Measurements from ENCODE around the gene TYW3. TPM values are rescaled to one million over a fixed set of nuclear protein-coding genes. Genes with fewer than 3 reads are reported as not detected.

TYW3 gene
- total RNA-seq, 1 experiment from 2014 or later, result 33.0 TPM

DNA sequence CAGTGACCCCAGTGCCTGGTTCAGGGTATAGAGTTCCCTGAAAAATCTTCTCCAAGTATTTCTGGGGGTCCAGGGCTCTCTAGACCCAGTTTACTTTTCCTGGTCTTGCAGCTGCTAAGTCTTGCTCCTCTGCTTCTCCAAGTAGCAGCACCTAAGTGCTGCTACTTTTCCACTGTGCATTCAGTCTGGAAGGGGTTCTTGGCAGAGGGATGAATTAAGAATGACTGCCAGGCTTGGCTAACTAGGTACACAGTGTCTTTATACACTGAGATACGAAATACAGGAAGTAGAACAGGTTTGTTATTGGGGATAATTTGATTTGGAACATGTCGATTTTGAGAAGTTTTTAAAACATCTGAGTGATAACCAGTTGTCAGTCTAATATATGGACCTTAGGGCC lies 35.1 kb upstream of the TYW3 start:
- H3K4me3 ChIP-seq (ENCODE audit: low read length), result no peak overlapping the region
- no peak for DNase-seq
- H3K36me3 ChIP-seq (ENCODE audit: insufficient read depth, low read length), result no peaks in the 10 kb centered on the region; the same call in 1 of the 2 replicates
- H3K4me2 ChIP-seq (ENCODE audit: low read depth, low read length, poor library complexity, severe bottlenecking), result no peak overlapping the region
- H3K27ac ChIP-seq (ENCODE audit: low read length), result no peak overlapping the region
- H3K79me2 ChIP-seq (ENCODE audit: low read length), result no peaks in the 10 kb centered on the region
- H3K9me3 ChIP-seq (ENCODE audit: low read length), result no peaks in the 10 kb centered on the region
- no peaks in the 10 kb centered on the region for H4K20me1 ChIP-seq (ENCODE audit: insufficient read depth, low read depth, low read length)
- H3K4me1 ChIP-seq (ENCODE audit: low read length), result peaks cover 10% of the 10 kb centered on the region
- H3K27me3 ChIP-seq (ENCODE audit: low read length), result no peaks in the 10 kb centered on the region
- no peaks in the 10 kb centered on the region for H3K9me2 ChIP-seq (replicated peaks; ENCODE audit: insufficient read depth, low read length)
- H3K9ac ChIP-seq (ENCODE audit: low read length), result no peak overlapping the region
- H2AFZ ChIP-seq (ENCODE audit: low read length), result no peak overlapping the region

DNA sequence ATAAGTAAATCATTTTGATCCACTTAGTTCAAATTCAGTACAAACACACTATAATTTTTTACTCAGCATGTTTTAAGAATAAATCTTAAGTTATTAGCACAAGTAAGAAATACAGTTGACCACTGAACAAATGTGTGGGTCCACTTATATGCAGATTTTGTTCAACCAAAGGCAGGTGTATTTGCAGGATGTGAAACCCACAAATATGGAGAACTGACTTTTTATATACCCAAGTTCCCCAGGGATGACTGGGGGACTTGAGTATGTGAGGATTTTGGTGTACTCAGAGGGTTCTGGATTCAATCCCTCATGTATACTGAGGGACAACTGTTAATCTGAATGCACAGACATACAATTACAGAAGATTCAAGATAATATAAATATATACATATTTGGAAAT lies 33.6 kb upstream of the TYW3 start:
- Histone ChIP-seq H3K36me3 (ENCODE audit: insufficient read depth, low read length) (peaks cover 10% of the 10 kb centered on the region; the same call in 1 of the 2 replicates), H3K4me1 (ENCODE audit: low read length) (peaks cover 10% of the 10 kb centered on the region), H3K9me3 (ENCODE audit: low read length) (no peaks in the 10 kb centered on the region), H4K20me1 (ENCODE audit: insufficient read depth, low read depth, low read length) (no peaks in the 10 kb centered on the region), H3K27ac (ENCODE audit: low read length) (no peak overlapping the region), H3K4me2 (ENCODE audit: low read depth, low read length, poor library complexity, severe bottlenecking) (no peak overlapping the region), H3K9ac (ENCODE audit: low read length) (no peak overlapping the region), H3K27me3 (ENCODE audit: low read length) (no peaks in the 10 kb centered on the region), H3K4me3 (ENCODE audit: low read length) (no peak overlapping the region), H2AFZ (ENCODE audit: low read length) (no peak overlapping the region), H3K79me2 (ENCODE audit: low read length) (no peaks in the 10 kb centered on the region), H3K9me2 (replicated peaks; ENCODE audit: insufficient read depth, low read length) (no peaks in the 10 kb centered on the region)
- DNase-seq, result no peak

DNA sequence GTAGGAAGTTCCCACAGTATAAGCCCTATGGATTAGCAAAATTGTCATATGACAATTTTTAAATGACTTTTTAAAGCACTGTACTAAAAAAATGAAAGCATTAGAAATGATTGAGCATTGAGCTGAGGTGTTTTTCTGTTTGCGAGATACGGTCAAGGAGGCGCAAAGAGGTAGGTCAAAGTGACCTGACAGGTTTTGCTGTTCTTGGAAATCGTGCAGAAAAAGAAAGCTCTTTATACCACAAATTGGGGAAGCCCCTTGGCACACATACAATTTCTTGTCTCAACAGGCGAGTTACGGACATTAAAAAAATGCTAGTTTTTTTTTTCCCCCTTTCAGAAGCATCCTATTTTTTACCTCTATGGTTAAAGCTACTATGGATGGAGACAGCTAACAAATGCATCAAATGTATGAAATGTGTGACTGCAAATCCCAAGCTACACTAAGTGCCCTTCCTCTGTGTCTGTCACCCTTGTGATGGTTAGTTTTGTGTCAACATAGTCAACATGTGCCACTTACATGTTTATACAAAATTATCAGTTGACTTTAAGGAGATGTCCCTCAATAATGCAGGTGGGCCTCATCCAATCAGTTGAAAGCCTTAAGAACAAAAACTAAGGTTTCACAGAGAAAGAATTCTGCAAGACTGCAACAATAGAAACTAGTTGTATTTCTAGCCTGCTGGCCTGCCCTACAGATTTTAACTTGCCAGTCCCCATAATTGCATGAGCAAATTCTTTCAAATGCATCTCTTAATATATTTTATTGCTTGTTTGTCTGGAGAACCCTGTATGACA lies 29.4 kb upstream of the TYW3 start:
- Histone ChIP-seq H3K4me1 (ENCODE audit: low read length) (peaks cover 3% of the 10 kb centered on the region), H4K20me1 (ENCODE audit: insufficient read depth, low read depth, low read length) (no peaks in the 10 kb centered on the region), H3K27me3 (ENCODE audit: low read length) (no peaks in the 10 kb centered on the region), H2AFZ (ENCODE audit: low read length) (no peak overlapping the region), H3K9me2 (replicated peaks; ENCODE audit: insufficient read depth, low read length) (no peaks in the 10 kb centered on the region), H3K27ac (ENCODE audit: low read length) (no peak overlapping the region), H3K4me3 (ENCODE audit: low read length) (no peak overlapping the region), H3K9me3 (ENCODE audit: low read length) (no peaks in the 10 kb centered on the region), H3K4me2 (ENCODE audit: low read depth, low read length, poor library complexity, severe bottlenecking) (no peak overlapping the region), H3K9ac (ENCODE audit: low read length) (no peak overlapping the region), H3K36me3 (ENCODE audit: insufficient read depth, low read length) (peaks cover 32% of the 10 kb centered on the region; the same call in 1 of the 2 replicates), H3K79me2 (ENCODE audit: low read length) (no peaks in the 10 kb centered on the region)
- DNase-seq, result no peak

DNA sequence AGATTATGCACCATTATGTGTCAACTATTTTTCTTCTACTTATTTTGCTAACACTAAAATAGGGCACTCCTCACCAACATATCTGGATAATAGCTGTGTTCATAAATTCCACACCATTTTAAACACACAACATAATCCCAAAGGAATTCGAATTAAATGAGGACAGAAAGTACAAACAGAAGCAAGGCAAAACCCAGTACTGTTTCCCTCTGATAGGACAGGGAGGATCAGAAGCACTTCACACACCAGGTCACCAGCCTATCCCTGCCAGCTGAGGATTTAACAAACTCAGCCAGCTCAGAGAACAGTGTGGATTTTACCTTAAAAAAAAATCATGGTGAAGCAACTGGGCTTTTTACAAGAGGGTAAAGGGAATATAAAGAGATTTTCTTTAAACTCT lies 20.1 kb upstream of the TYW3 start:
- no peak overlapping the region for H3K9ac ChIP-seq (ENCODE audit: low read length)
- H3K9me3 ChIP-seq (ENCODE audit: low read length), result no peaks in the 10 kb centered on the region
- H4K20me1 ChIP-seq (ENCODE audit: insufficient read depth, low read depth, low read length), result no peaks in the 10 kb centered on the region
- H3K9me2 ChIP-seq (replicated peaks; ENCODE audit: insufficient read depth, low read length), result no peaks in the 10 kb centered on the region
- H3K27me3 ChIP-seq (ENCODE audit: low read length), result no peaks in the 10 kb centered on the region
- no peaks in the 10 kb centered on the region for H3K79me2 ChIP-seq (ENCODE audit: low read length)
- H3K36me3 ChIP-seq (ENCODE audit: insufficient read depth, low read length), result peaks cover 26% of the 10 kb centered on the region
- no peak overlapping the region for H3K27ac ChIP-seq (ENCODE audit: low read length)
- no peaks in the 10 kb centered on the region for H3K4me1 ChIP-seq (ENCODE audit: low read length)
- no peak for DNase-seq
- no peak overlapping the region for H3K4me2 ChIP-seq (ENCODE audit: low read depth, low read length, poor library complexity, severe bottlenecking)
- no peak overlapping the region for H2AFZ ChIP-seq (ENCODE audit: low read length)
- no peak overlapping the region for H3K4me3 ChIP-seq (ENCODE audit: low read length)

DNA sequence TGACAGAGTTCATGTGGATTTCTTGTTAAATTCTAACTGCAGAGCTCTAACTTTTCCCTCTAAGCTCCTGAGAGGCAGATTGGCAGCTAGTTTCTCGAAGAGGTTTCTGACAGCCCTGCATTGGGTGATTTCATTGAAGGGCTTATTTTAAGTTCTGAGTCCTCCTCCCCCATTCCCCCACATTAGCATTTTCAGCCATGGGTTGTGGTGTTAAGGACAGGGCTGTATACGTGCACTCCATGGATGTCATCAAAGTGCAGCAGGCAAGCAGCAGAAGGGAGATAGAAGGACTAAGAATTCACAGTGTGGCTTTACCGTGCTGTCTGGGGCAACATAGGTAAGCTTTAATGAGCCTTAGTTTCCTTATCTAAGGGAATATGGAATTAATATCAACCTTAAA lies 19.1 kb upstream of the TYW3 start:
- DNase-seq, result no peak
- Histone ChIP-seq H3K36me3 (ENCODE audit: insufficient read depth, low read length) (peaks cover 30% of the 10 kb centered on the region), H4K20me1 (ENCODE audit: insufficient read depth, low read depth, low read length) (no peaks in the 10 kb centered on the region), H3K4me3 (ENCODE audit: low read length) (no peak overlapping the region), H3K27ac (ENCODE audit: low read length) (no peak overlapping the region), H3K9me2 (replicated peaks; ENCODE audit: insufficient read depth, low read length) (no peaks in the 10 kb centered on the region), H3K9ac (ENCODE audit: low read length) (no peak overlapping the region), H3K4me2 (ENCODE audit: low read depth, low read length, poor library complexity, severe bottlenecking) (no peak overlapping the region), H2AFZ (ENCODE audit: low read length) (no peak overlapping the region), H3K9me3 (ENCODE audit: low read length) (no peaks in the 10 kb centered on the region), H3K27me3 (ENCODE audit: low read length) (no peaks in the 10 kb centered on the region), H3K79me2 (ENCODE audit: low read length) (no peaks in the 10 kb centered on the region), H3K4me1 (ENCODE audit: low read length) (no peaks in the 10 kb centered on the region)

DNA sequence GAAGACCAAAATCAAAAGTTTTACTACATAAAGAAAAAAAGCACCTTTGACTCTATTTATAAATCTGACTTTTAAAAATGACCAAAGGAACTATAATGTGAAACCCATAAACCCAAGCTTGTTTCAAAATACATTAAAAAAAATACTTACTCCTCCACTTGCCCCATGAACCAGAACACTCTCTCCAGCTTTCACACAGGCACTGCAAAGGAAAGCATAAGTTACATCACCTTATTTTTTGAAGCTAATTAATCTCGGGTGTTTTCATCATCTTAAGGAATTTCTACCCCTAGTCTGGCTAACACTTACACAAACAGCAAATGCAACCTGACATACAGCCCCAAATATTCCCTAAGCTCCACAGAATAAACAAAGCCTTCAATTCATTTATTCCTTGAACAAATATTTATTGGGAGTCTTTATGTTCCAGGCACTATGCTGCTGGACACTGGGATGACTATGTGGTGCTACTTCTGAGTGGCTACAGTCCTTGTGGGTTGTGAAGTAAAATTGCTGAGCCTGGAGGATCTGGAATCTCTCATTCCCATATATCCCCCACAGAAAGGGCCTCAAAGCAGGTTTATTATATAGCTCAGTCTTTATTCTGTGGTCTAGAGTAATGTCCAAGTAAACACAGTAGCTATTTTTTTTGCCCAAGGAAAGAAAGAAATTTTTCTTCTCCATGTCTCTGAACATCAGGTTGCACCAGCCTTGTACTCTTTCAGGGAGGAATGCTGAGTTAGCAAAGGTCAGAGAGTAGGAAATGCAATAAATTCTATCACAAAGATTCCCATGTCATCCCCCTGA lies 18.3 kb upstream of the TYW3 start:
- Histone ChIP-seq H3K79me2 (ENCODE audit: low read length) (no peaks in the 10 kb centered on the region), H3K27me3 (ENCODE audit: low read length) (no peaks in the 10 kb centered on the region), H2AFZ (ENCODE audit: low read length) (no peak overlapping the region), H3K9me3 (ENCODE audit: low read length) (no peaks in the 10 kb centered on the region), H3K9ac (ENCODE audit: low read length) (no peak overlapping the region), H3K9me2 (replicated peaks; ENCODE audit: insufficient read depth, low read length) (no peaks in the 10 kb centered on the region), H4K20me1 (ENCODE audit: insufficient read depth, low read depth, low read length) (no peaks in the 10 kb centered on the region), H3K4me1 (ENCODE audit: low read length) (no peaks in the 10 kb centered on the region), H3K27ac (ENCODE audit: low read length) (no peak overlapping the region), H3K36me3 (ENCODE audit: insufficient read depth, low read length) (peaks cover 25% of the 10 kb centered on the region), H3K4me3 (ENCODE audit: low read length) (no peak overlapping the region), H3K4me2 (ENCODE audit: low read depth, low read length, poor library complexity, severe bottlenecking) (no peak overlapping the region)
- DNase-seq, result no peak

DNA sequence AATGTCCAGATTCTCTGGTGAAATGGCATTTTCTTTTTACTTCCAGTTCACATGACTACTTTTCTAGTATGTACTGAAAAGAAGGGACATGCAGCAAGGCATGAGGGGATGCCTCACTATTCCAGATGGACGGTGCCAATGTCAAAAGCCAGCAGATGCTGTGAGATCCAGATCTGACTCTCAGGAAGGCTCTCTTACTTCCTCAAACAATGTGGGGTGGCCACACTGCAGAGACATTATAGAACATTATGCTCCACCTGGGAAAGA lies 17.8 kb upstream of the TYW3 start:
- no peaks in the 10 kb centered on the region for H4K20me1 ChIP-seq (ENCODE audit: insufficient read depth, low read depth, low read length)
- no peak overlapping the region for H3K4me3 ChIP-seq (ENCODE audit: low read length)
- no peaks in the 10 kb centered on the region for H3K9me3 ChIP-seq (ENCODE audit: low read length)
- DNase-seq, result no peak
- no peaks in the 10 kb centered on the region for H3K9me2 ChIP-seq (replicated peaks; ENCODE audit: insufficient read depth, low read length)
- no peaks in the 10 kb centered on the region for H3K4me1 ChIP-seq (ENCODE audit: low read length)
- H3K79me2 ChIP-seq (ENCODE audit: low read length), result no peaks in the 10 kb centered on the region
- no peak overlapping the region for H2AFZ ChIP-seq (ENCODE audit: low read length)
- no peak overlapping the region for H3K27ac ChIP-seq (ENCODE audit: low read length)
- H3K36me3 ChIP-seq (ENCODE audit: insufficient read depth, low read length), result peaks cover 30% of the 10 kb centered on the region
- no peak overlapping the region for H3K4me2 ChIP-seq (ENCODE audit: low read depth, low read length, poor library complexity, severe bottlenecking)
- no peaks in the 10 kb centered on the region for H3K27me3 ChIP-seq (ENCODE audit: low read length)
- no peak overlapping the region for H3K9ac ChIP-seq (ENCODE audit: low read length)

DNA sequence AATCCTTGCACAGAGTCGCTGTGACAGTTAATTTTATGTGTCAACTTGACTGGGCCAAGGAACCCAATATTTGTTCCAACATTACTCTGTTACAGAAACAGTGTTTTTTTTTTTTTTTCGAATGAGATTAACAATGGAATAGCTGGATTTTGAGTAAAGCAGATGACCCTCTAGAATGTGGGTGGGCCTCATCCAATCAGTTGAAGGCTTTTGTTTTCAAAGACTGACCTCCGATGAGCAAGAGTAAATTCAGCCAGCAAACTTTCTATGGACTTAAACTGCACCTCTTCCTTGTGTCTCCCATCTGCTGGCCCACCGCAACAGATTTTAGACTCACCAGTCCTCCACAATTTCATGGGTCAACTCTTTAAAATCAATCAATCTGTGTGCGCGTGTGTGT lies 17.1 kb upstream of the TYW3 start:
- H3K9me3 ChIP-seq (ENCODE audit: low read length), result no peaks in the 10 kb centered on the region
- no peaks in the 10 kb centered on the region for H3K27me3 ChIP-seq (ENCODE audit: low read length)
- no peaks in the 10 kb centered on the region for H3K9me2 ChIP-seq (replicated peaks; ENCODE audit: insufficient read depth, low read length)
- no peak overlapping the region for H2AFZ ChIP-seq (ENCODE audit: low read length)
- no peaks in the 10 kb centered on the region for H4K20me1 ChIP-seq (ENCODE audit: insufficient read depth, low read depth, low read length)
- no peak overlapping the region for H3K4me2 ChIP-seq (ENCODE audit: low read depth, low read length, poor library complexity, severe bottlenecking)
- no peaks in the 10 kb centered on the region for H3K4me1 ChIP-seq (ENCODE audit: low read length)
- no peak overlapping the region for H3K9ac ChIP-seq (ENCODE audit: low read length)
- no peak overlapping the region for H3K4me3 ChIP-seq (ENCODE audit: low read length)
- H3K36me3 ChIP-seq (ENCODE audit: insufficient read depth, low read length), result peaks cover 37% of the 10 kb centered on the region
- no peak overlapping the region for H3K27ac ChIP-seq (ENCODE audit: low read length)
- no peaks in the 10 kb centered on the region for H3K79me2 ChIP-seq (ENCODE audit: low read length)
- DNase-seq, result no peak

Data from Karpas-422 (cell line).